Measurements from ENCODE around the gene PDE9A.

The PDE9A gene

GRCh38 chr21:42725416-42725930 lies 72.1 kb downstream of the PDE9A start:
- DNase-seq (ENCODE audit: low read depth, low spot score) = no peak
- H3K9me3 ChIP-seq (ENCODE audit: control insufficient read depth, insufficient read depth, low read length) = no peaks in the 10 kb centered on the region
- no peak overlapping the region for H3K27ac ChIP-seq (ENCODE audit: low read length)
- H3K36me3 ChIP-seq (ENCODE audit: control insufficient read depth, insufficient read depth, low read length) = no peaks in the 10 kb centered on the region
- no peaks in the 10 kb centered on the region for H3K27me3 ChIP-seq (ENCODE audit: control insufficient read depth, insufficient read depth, low read length)
- H3K4me1 ChIP-seq (ENCODE audit: control insufficient read depth, insufficient read depth, low read length) = 0 out of 2 replicates have a peak, but pooled peaks cover 2% of the 10 kb centered on the region
- no peak overlapping the region for H3K4me3 ChIP-seq (ENCODE audit: low read length)
- WGBS (ENCODE audit: insufficient coverage, insufficient read length) = no CpG with 5 or more reads among the region's 15 CpGs

- Histone ChIP-seq H3K4me3 (ENCODE audit: low read length) (no peak overlapping the region), H3K27ac (ENCODE audit: low read length) (no peak overlapping the region), H3K4me1 (ENCODE audit: control insufficient read depth, insufficient read depth, low read length) (peaks cover 2% of the 10 kb centered on the region), H3K9me3 (ENCODE audit: control insufficient read depth, insufficient read depth, low read length) (no peaks in the 10 kb centered on the region), H3K27me3 (ENCODE audit: control insufficient read depth, insufficient read depth, low read length) (no peaks in the 10 kb centered on the region), H3K36me3 (ENCODE audit: control insufficient read depth, insufficient read depth, low read length) (peaks cover 3% of the 10 kb centered on the region; the same call in 1 of the 2 replicates)
- no CpG with 5 or more reads among the region's 19 CpGs for WGBS (ENCODE audit: insufficient coverage, insufficient read length)
- no peak for DNase-seq (ENCODE audit: low read depth, low spot score)
Measured at GRCh38 chr21:42731264-42732032, 78.0 kb downstream of the PDE9A start.

GRCh38 chr21:42732033-42732410 lies 78.6 kb downstream of the PDE9A start:
- H3K9me3 ChIP-seq (ENCODE audit: control insufficient read depth, insufficient read depth, low read length) = no peaks in the 10 kb centered on the region
- no peak for DNase-seq (ENCODE audit: low read depth, low spot score)
- H3K27ac ChIP-seq (ENCODE audit: low read length) = no peak overlapping the region
- WGBS (ENCODE audit: insufficient coverage, insufficient read length) = no CpG with 5 or more reads among the region's 12 CpGs
- peaks cover 2% of the 10 kb centered on the region for H3K4me1 ChIP-seq (ENCODE audit: control insufficient read depth, insufficient read depth, low read length)
- no peak overlapping the region for H3K4me3 ChIP-seq (ENCODE audit: low read length)
- no peaks in the 10 kb centered on the region for H3K27me3 ChIP-seq (ENCODE audit: control insufficient read depth, insufficient read depth, low read length)
- peaks cover 6% of the 10 kb centered on the region; the same call in 1 of the 2 replicates for H3K36me3 ChIP-seq (ENCODE audit: control insufficient read depth, insufficient read depth, low read length)

- peaks cover 6% of the 10 kb centered on the region; the same call in 1 of the 2 replicates for H3K36me3 ChIP-seq (ENCODE audit: control insufficient read depth, insufficient read depth, low read length)
- no peak overlapping the region for H3K27ac ChIP-seq (ENCODE audit: low read length)
- H3K9me3 ChIP-seq (ENCODE audit: control insufficient read depth, insufficient read depth, low read length) = no peaks in the 10 kb centered on the region
- H3K4me3 ChIP-seq (ENCODE audit: low read length) = no peak overlapping the region
- DNase-seq (ENCODE audit: low read depth, low spot score) = no peak
- peaks cover 2% of the 10 kb centered on the region for H3K4me1 ChIP-seq (ENCODE audit: control insufficient read depth, insufficient read depth, low read length)
- no peaks in the 10 kb centered on the region for H3K27me3 ChIP-seq (ENCODE audit: control insufficient read depth, insufficient read depth, low read length)
- no CpG with 5 or more reads among the region's 7 CpGs for WGBS (ENCODE audit: insufficient coverage, insufficient read length)
Measured at GRCh38 chr21:42733037-42733627, 79.7 kb downstream of the PDE9A start.

- no CpG with 5 or more reads among the region's 7 CpGs for WGBS (ENCODE audit: insufficient coverage, insufficient read length)
- peaks cover 6% of the 10 kb centered on the region; the same call in 1 of the 2 replicates for H3K36me3 ChIP-seq (ENCODE audit: control insufficient read depth, insufficient read depth, low read length)
- no peak overlapping the region for H3K4me3 ChIP-seq (ENCODE audit: low read length)
- no peaks in the 10 kb centered on the region for H3K9me3 ChIP-seq (ENCODE audit: control insufficient read depth, insufficient read depth, low read length)
- no peak overlapping the region for H3K27ac ChIP-seq (ENCODE audit: low read length)
- no peaks in the 10 kb centered on the region for H3K27me3 ChIP-seq (ENCODE audit: control insufficient read depth, insufficient read depth, low read length)
- H3K4me1 ChIP-seq (ENCODE audit: control insufficient read depth, insufficient read depth, low read length) = peaks cover 2% of the 10 kb centered on the region
- DNase-seq (ENCODE audit: low read depth, low spot score) = no peak
Measured at GRCh38 chr21:42733874-42734273, 80.5 kb downstream of the PDE9A start.

GRCh38 chr21:42734323-42734971 lies 81.0 kb downstream of the PDE9A start:
- no peak for DNase-seq (ENCODE audit: low read depth, low spot score)
- no peak overlapping the region for H3K4me3 ChIP-seq (ENCODE audit: low read length)
- no CpG with 5 or more reads among the region's 7 CpGs for WGBS (ENCODE audit: insufficient coverage, insufficient read length)
- H3K27ac ChIP-seq (ENCODE audit: low read length) = no peak overlapping the region
- H3K4me1 ChIP-seq (ENCODE audit: control insufficient read depth, insufficient read depth, low read length) = peaks cover 2% of the 10 kb centered on the region
- H3K27me3 ChIP-seq (ENCODE audit: control insufficient read depth, insufficient read depth, low read length) = no peaks in the 10 kb centered on the region
- peaks cover 11% of the 10 kb centered on the region; the same call in 1 of the 2 replicates for H3K36me3 ChIP-seq (ENCODE audit: control insufficient read depth, insufficient read depth, low read length)
- H3K9me3 ChIP-seq (ENCODE audit: control insufficient read depth, insufficient read depth, low read length) = no peaks in the 10 kb centered on the region

GRCh38 chr21:42735061-42735460 lies 81.6 kb downstream of the PDE9A start:
- H3K4me1 ChIP-seq (ENCODE audit: control insufficient read depth, insufficient read depth, low read length) = peaks cover 2% of the 10 kb centered on the region
- no peak overlapping the region for H3K4me3 ChIP-seq (ENCODE audit: low read length)
- DNase-seq (ENCODE audit: low read depth, low spot score) = no peak
- WGBS (ENCODE audit: insufficient coverage, insufficient read length) = no CpG with 5 or more reads among the region's 8 CpGs
- H3K36me3 ChIP-seq (ENCODE audit: control insufficient read depth, insufficient read depth, low read length) = peaks cover 11% of the 10 kb centered on the region; the same call in 1 of the 2 replicates
- no peaks in the 10 kb centered on the region for H3K27me3 ChIP-seq (ENCODE audit: control insufficient read depth, insufficient read depth, low read length)
- no peaks in the 10 kb centered on the region for H3K9me3 ChIP-seq (ENCODE audit: control insufficient read depth, insufficient read depth, low read length)
- no peak overlapping the region for H3K27ac ChIP-seq (ENCODE audit: low read length)

- WGBS (ENCODE audit: insufficient coverage, insufficient read length) = no CpG with 5 or more reads among the region's 10 CpGs
- no peak for DNase-seq (ENCODE audit: low read depth, low spot score)
- peaks cover 11% of the 10 kb centered on the region; the same call in 1 of the 2 replicates for H3K36me3 ChIP-seq (ENCODE audit: control insufficient read depth, insufficient read depth, low read length)
Measured at GRCh38 chr21:42735944-42736343, 82.5 kb downstream of the PDE9A start.

GRCh38 chr21:42736646-42737350 lies 83.4 kb downstream of the PDE9A start:
- Histone ChIP-seq H3K4me3 (ENCODE audit: low read length) (no peak overlapping the region), H3K9me3 (ENCODE audit: control insufficient read depth, insufficient read depth, low read length) (no peaks in the 10 kb centered on the region), H3K27me3 (ENCODE audit: control insufficient read depth, insufficient read depth, low read length) (no peaks in the 10 kb centered on the region), H3K36me3 (ENCODE audit: control insufficient read depth, insufficient read depth, low read length) (peaks cover 11% of the 10 kb centered on the region; the same call in 1 of the 2 replicates), H3K4me1 (ENCODE audit: control insufficient read depth, insufficient read depth, low read length) (peaks cover 2% of the 10 kb centered on the region), H3K27ac (ENCODE audit: low read length) (no peak overlapping the region)
- DNase-seq (ENCODE audit: low read depth, low spot score) = no peak
- WGBS (ENCODE audit: insufficient coverage, insufficient read length) = no CpG with 5 or more reads among the region's 12 CpGs

More at GRCh38 chr21:42735944-42736343, 82.5 kb downstream of the PDE9A start:
- Histone ChIP-seq H3K4me3 (ENCODE audit: low read length) (no peak overlapping the region), H3K9me3 (ENCODE audit: control insufficient read depth, insufficient read depth, low read length) (no peaks in the 10 kb centered on the region), H3K4me1 (ENCODE audit: control insufficient read depth, insufficient read depth, low read length) (peaks cover 2% of the 10 kb centered on the region), H3K27ac (ENCODE audit: low read length) (no peak overlapping the region), H3K27me3 (ENCODE audit: control insufficient read depth, insufficient read depth, low read length) (no peaks in the 10 kb centered on the region)

All from iPS DF 6.9 (cell line).